GM19193 (cell line): ENCODE measurements around the gene OR13J1.

ENCODE experiments used
- POLR2A ChIP-seq: IDR thresholded peaks from 4 replicates; pipeline ENCODE4 v1.6.1; 2011; ENCODE audit not compliant: insufficient read depth, insufficient read length; ENCODE audit errors: extremely low read depth

The OR13J1 gene

GRCh38 chr9:35907711-35908503 is 37.7 kb upstream of the OR13J1 start:
- no peak for TF ChIP-seq POLR2A

GRCh38 chr9:35906923-35907699 is 36.9 kb upstream of the OR13J1 start:
- TF ChIP-seq POLR2A: no peak

- no peak for TF ChIP-seq POLR2A
Measured at GRCh38 chr9:35905912-35906679, 35.9 kb upstream of the OR13J1 start, which contains the start of gene HRCT1. Gene HRCT1 (plus strand): TSS chr9:35906202. CDS start chr9:35906288, 86 bp downstream.

DNA sequence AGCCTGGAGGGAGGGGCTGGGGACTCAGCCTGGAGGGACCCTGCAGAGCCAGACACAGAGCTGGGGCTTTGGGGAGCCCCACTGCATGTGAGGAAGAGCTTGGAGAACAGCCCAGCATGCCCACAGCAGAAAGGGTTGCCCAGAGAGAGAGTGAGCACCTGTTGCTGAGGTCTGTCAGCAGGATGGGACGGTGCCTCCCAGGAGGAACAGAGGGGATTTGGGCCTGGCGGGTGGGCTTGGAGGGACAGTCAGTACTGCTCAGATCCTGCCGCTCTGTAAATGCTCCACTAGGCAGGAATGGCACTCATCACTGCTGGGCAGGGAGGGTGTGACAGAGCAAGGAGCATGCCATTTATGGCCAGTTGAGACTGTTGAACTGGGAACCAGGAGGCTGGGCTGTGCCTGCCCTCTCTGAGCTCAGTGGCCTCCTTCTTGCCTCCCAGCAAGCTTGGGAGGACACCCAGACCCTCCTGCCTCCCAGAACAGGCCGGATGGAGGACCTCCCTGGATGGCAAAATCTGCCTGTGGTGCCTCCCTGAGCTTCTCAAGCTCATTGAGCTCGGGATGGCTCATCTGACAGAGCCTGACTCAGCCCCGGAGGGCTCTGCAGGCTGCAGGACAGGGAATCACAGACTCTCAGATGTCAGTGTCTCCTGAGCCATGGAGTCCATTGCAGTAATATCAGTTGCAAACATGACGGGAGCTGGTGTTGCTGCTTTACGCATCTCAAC is 35.0 kb upstream of the OR13J1 start:
- TF ChIP-seq POLR2A: no peak

GRCh38 chr9:35904338-35904737 is 34.1 kb upstream of the OR13J1 start:
- TF ChIP-seq POLR2A: no peak

DNA sequence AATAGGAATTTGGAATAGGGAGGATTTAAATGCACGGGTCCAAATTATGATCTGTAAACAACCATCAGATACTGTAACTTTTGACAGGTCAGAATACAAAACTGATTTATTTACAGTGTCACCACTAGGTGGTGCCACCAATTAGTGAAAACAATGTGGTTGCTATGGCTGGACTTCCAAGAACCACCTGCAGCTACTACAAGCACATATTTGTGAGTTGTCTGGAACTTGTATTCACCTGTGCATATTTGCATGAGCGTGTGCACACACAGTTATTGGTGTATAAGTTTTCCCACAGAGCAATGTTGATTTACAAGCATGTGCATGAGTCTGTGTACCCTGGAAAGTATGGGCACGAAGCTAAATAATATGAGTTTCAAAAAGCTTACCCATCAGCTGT is 32.8 kb upstream of the OR13J1 start:
- TF ChIP-seq POLR2A: no peak

DNA sequence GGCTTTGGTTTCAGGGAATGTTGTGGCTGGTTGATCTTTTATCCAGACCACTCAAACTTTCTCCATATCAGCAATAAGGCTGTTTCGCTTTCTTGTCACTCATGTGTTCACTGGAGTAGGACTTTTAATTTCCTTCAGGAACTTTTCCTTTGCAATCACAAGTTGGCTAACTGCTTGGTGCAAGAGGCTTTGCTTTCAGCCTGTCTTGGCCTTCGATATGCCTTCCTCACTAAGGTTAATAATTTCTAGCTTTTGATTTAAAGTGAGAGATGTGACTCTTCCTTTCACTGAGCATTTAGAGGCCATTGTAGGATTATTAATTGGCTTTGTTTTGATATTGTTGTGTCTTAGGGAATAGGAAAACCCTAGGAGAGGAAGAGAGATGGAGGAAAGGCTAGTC is 28.8 kb upstream of the OR13J1 start:
- no peak for TF ChIP-seq POLR2A

DNA sequence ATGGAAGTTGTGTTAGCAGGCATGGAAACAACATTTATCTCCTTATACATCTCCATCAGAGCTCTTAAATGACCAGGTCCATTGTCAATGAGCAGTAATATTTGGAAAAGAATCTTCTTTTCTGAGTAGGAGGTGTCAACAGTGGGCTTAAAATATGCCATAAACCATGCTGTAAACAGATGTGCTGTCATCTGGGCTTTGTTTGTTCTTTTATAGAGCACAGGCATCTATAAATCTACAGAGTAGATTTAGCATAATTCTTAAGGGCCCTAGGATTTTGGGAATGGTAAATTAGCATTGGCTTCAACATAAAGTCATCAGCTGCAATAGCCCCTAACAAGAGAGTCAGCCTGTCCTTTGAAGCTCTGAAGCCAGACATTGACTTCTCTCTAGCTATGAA is 28.1 kb upstream of the OR13J1 start:
- no peak for TF ChIP-seq POLR2A

DNA sequence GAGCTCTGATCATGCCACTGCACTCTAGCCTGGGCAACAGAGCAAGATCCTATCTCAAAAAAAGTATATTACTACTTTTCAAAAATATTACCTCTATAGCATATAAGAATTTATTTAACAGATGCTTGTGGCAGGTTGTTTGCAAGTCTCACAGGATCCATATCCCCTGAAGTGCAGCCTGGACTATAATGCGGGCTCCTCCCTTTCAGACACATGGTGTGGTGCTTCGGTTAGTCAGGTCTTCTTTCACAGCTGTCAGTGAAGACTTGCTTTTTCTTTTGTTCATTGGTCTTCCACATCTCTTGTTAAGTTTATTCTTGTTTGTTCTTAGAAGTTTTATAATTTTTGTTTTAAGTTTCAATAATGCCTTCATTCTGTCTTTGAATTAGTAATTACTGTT is 26.4 kb upstream of the OR13J1 start:
- TF ChIP-seq POLR2A: no peak

DNA sequence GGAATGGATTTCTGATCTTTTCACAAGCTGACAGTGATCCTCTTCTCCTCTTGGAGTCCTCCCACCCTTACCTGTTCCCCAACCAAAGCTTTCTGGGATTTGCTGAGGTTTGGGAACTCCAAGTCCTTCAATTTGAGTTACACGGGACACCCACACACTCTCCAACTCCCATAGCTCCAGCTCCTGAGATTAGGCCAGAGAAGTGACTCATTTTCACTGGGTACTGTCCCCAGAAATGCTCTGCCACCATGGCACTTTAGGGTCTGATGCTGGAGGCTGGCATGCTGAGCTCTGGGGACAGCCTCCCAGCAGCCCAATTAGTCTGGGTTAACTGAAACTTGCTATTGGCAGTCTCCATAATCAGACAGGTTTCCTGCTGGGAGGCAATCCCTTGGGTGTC is 21.9 kb upstream of the OR13J1 start:
- TF ChIP-seq POLR2A: no peak

DNA sequence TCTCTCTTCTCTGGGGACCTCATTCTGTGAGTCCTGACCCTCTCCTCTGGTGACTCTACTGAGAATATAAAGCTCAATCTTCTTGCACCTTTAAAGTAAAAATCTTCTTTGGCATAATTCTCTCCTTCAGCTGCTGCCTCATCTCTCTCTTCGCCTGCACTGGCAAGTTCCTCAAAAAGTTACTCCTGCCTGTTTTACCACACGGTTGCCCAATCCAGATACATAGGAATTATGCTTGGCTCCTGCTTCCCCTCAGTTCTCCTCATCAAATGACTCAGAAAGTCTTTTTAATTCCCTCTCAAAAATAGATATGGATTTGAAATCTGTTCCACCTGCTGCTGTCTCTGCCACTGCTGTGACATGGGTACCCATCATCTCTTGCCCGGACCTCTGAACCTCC is 21.4 kb upstream of the OR13J1 start:
- TF ChIP-seq POLR2A: no peak

- no peak for TF ChIP-seq POLR2A
Measured at GRCh38 chr9:35882996-35883395, 12.8 kb upstream of the OR13J1 start.

DNA sequence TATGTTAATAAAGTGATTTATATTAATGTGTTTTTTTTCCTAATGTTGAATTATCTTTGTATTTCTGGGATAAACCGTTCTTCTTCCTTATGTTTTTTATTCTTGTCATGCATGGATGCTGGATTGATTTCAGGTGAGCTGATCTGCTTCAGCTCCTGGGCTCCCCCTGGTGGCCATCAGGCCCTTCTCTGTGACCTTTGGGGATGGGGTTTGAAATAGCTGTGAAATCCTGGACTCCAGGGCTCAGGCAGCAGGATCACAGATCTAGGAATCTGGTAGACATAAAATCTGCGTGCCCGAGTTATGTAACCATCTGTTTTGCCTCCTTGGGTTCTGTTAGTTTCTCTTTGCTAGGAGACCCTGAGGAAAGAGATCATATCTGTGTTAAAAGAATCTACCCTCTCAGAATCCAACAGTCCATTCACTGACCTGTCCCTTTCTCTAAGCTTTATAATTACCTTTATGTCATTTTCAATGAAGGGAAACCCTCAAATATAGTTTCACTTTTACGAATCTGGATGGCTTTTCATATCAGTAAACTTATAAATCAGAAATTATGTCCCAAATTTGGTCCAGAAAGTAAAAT is 12.2 kb upstream of the OR13J1 start:
- TF ChIP-seq POLR2A: no peak

GRCh38 chr9:35872505-35872904 is 2.3 kb upstream of the OR13J1 start:
- no peak for TF ChIP-seq POLR2A

DNA sequence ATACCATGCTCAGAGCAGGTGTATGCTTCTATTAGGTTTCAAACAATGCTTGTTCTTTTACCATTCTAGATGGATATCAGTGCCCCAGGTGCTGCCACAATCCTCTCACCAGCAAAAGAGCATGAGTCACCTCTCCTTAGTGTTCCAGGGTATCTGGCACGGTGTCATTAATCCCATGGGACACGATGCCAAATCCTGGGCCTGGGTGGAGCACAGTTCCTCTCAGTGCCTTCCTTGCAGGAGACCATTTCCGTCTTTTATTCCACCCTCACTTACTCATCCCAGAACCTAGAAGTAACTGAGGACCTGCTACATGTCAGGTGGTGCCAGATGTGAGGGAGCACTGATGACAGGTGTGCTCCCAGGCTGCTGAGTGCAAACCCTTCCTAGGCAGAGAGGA is 1.3 kb upstream of the OR13J1 start:
- no peak for TF ChIP-seq POLR2A

DNA sequence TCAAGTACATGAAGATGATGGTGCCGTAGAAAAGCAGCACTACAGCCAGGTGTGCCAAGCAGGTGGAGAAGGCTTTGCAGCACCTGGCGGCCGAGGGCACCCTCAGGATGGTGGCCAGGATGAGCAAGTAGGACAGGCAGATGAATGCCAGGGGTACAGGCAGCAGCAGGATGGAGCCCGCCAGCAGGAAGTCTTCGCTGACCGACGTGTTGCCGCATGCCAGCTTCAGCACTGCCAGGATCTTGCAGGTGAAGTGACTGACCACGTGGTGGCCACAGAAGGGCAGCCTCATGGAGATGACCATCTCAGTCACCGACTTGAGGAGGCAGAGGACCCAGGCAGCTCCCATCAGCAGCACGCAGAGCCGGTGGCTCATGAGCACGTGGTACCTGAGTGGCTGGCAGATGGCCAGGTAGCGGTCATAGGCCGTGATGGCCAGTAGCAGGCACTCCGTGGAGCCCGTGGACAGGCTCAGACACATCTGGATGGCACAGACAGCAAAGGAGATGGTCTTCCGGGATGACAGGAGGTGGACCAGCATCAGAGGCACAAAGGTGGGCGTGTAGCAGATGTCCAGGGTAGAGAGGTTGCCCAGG is 482 bp downstream of the OR13J1 start:
- no peak for TF ChIP-seq POLR2A
